GM23338 (cell line): ENCODE data around the gene FANCB. TPM values are rescaled to one million over a fixed set of nuclear protein-coding genes. Genes with fewer than 3 reads are reported as not detected.

Experiments used
- ATAC-seq: fragments of 200-7000 bp; cut with Tn5 transposase; 3 replicates; pipeline ENCODE4 v1.9.1; 2020
- DNase-seq: peaks from one replicate; pipeline ENCODE4 v3.0.0-alpha.2; 2015; ENCODE audit warnings: low spot score
- H2AFZ ChIP-seq: fragments of 200-600 bp; sonication (generic); 2 replicates; pipeline ENCODE4 v1.8.0; 2016; ENCODE audit warnings: antibody characterized with exemption, mild to moderate bottlenecking, moderate library complexity
- H3F3A ChIP-seq: fragments of 200-600 bp; sonication (generic); replicated peaks from 2 replicates; pipeline ENCODE4 v1.8.0; 2017; ENCODE audit warnings: antibody characterized with exemption, mixed run types, low read depth
- H3K27ac ChIP-seq: fragments of 200-600 bp; sonication (generic); 2 replicates; pipeline ENCODE4 v1.6.1; 2016; ENCODE audit warnings: low read depth
- H3K27me3 ChIP-seq: fragments of 200-600 bp; sonication (generic); 2 replicates; pipeline ENCODE4 v1.8.0; 2016; ENCODE audit warnings: mild to moderate bottlenecking, mixed run types, moderate library complexity; ENCODE audit not compliant: insufficient read depth
- H3K36me3 ChIP-seq: fragments of 200-600 bp; sonication (generic); 2 replicates; pipeline ENCODE4 v1.8.0; 2016; ENCODE audit warnings: mild to moderate bottlenecking; ENCODE audit not compliant: insufficient read depth
- H3K4me1 ChIP-seq: fragments of 200-600 bp; sonication (generic); 2 replicates; pipeline ENCODE4 v1.8.0; 2016; ENCODE audit warnings: mild to moderate bottlenecking, moderate library complexity; ENCODE audit not compliant: insufficient read depth
- H3K4me2 ChIP-seq: fragments of 200-600 bp; sonication (generic); 2 replicates; pipeline ENCODE4 v1.7.1; 2017; ENCODE audit warnings: mixed run types
- H3K4me3 ChIP-seq: fragments of 200-600 bp; sonication (generic); 2 replicates; pipeline ENCODE4 v1.6.1; 2016; ENCODE audit warnings: mixed run types
- H3K79me2 ChIP-seq: fragments of 200-600 bp; sonication (generic); replicated peaks from 2 replicates; pipeline ENCODE4 v1.8.0; 2017; ENCODE audit warnings: mild to moderate bottlenecking; ENCODE audit not compliant: insufficient read depth
- H3K9me2 ChIP-seq: fragments of 200-600 bp; sonication (generic); 2 replicates; pipeline ENCODE4 v1.8.0; 2017; ENCODE audit not compliant: insufficient read depth
- H4K20me1 ChIP-seq: fragments of 200-600 bp; sonication (generic); replicated peaks from 2 replicates; pipeline ENCODE4 v1.8.0; 2017; ENCODE audit warnings: mild to moderate bottlenecking; ENCODE audit not compliant: insufficient read depth
- H3K27ac Mint-ChIP-seq: 2 replicates; pipeline ENCODE4 v1.8.0; 2020; ENCODE audit warnings: inconsistent platforms, mild to moderate bottlenecking, moderate library complexity, mixed read lengths
- H3K27me3 Mint-ChIP-seq: 3 replicates; pipeline ENCODE4 v1.8.0; 2022; ENCODE audit warnings: low read depth, mild to moderate bottlenecking, moderate library complexity, mixed read lengths, inconsistent platforms; ENCODE audit not compliant: insufficient read depth, poor library complexity
- H3K36me3 Mint-ChIP-seq: 3 replicates; pipeline ENCODE4 v1.8.0; 2021; ENCODE audit warnings: low read depth, mild to moderate bottlenecking, inconsistent platforms, moderate library complexity, mixed read lengths
- H3K4me1 Mint-ChIP-seq: 3 replicates; pipeline ENCODE4 v1.8.0; 2020; ENCODE audit warnings: mild to moderate bottlenecking, inconsistent platforms, mixed read lengths
- H3K4me3 Mint-ChIP-seq: 3 replicates; pipeline ENCODE4 v1.8.0; 2021; ENCODE audit warnings: moderate library complexity, mild to moderate bottlenecking, inconsistent platforms, mixed read lengths
- H3K9me3 Mint-ChIP-seq: 3 replicates; pipeline ENCODE4 v1.8.0; 2020; ENCODE audit warnings: moderate library complexity, mild to moderate bottlenecking, inconsistent platforms, mixed read lengths
- CREB1 ChIP-seq: fragments of 250-450 bp; sonication (Bioruptor Pico); IDR thresholded peaks from 2 replicates; pipeline ENCODE4 v1.5.0; 2020; ENCODE audit warnings: low read depth, mild to moderate bottlenecking, moderate library complexity
- EZH2 ChIP-seq: fragments of 200-600 bp; sonication (generic); IDR thresholded peaks from one replicate; pipeline ENCODE4 v1.8.0; 2017; ENCODE audit warnings: antibody characterized with exemption, mild to moderate bottlenecking, low read depth; ENCODE audit not compliant: unreplicated experiment
- EZH2phosphoT487 ChIP-seq: fragments of 200-600 bp; sonication (generic); IDR thresholded peaks from one replicate; pipeline ENCODE4 v1.8.1; 2018; ENCODE audit warnings: antibody characterized with exemption; ENCODE audit not compliant: unreplicated experiment
- JUNB ChIP-seq: IDR thresholded peaks from one replicate; pipeline ENCODE4 v1.6.1; 2016; ENCODE audit warnings: antibody characterized with exemption; ENCODE audit not compliant: unreplicated experiment
- NANOG ChIP-seq: IDR thresholded peaks from 2 replicates; pipeline ENCODE4 v1.6.1; 2016; ENCODE audit warnings: antibody characterized with exemption, borderline replicate concordance
- POLR2AphosphoS5 ChIP-seq: IDR thresholded peaks from 2 replicates; pipeline ENCODE4 v1.6.1; 2016; ENCODE audit warnings: antibody characterized with exemption, low read depth
- REST ChIP-seq: IDR thresholded peaks from one replicate; pipeline ENCODE4 v1.6.1; 2018; ENCODE audit warnings: antibody characterized with exemption; ENCODE audit not compliant: unreplicated experiment
- STAT1 ChIP-seq: IDR thresholded peaks from one replicate; pipeline ENCODE4 v1.6.1; 2016; ENCODE audit warnings: antibody characterized with exemption; ENCODE audit not compliant: unreplicated experiment
- ZNF114 ChIP-seq: fragments of 250-450 bp; sonication (Bioruptor Pico); IDR thresholded peaks from 2 replicates; pipeline ENCODE4 v1.5.0; 2020; ENCODE audit warnings: mild to moderate bottlenecking, moderate library complexity
- ZNF331 ChIP-seq: fragments of 250-450 bp; sonication (Bioruptor Pico); IDR thresholded peaks from 2 replicates; pipeline ENCODE4 v1.5.0; 2020; ENCODE audit warnings: low read depth, mild to moderate bottlenecking, moderate library complexity
- polyA plus RNA-seq: library from polyadenylated mRNA; unstranded; fragments of >200 nt; fragmentation: Nextera tagmentation; extraction: Ambion mirVana; gene quantifications from 2 replicates; pipeline ENCODE4 v1.2.1, GENCODE V29; 2016
- total RNA-seq: library from RNA; depleted of rRNA; stranded (reverse); fragments of >200 nt; shearing (Covaris generic); gene quantifications from 2 replicates; pipeline ENCODE4 v1.2.3, GENCODE V29; 2014
- TF ChIP-seq, protein P1 (sequence below): fragments of 250-450 bp; sonication (Bioruptor Pico); IDR thresholded peaks from 2 replicates; pipeline ENCODE4 v1.5.0; 2020; ENCODE audit warnings: mild to moderate bottlenecking, moderate library complexity
- TF ChIP-seq, protein P2 (sequence below), 2 experiments: fragments of 200-600 bp in 1 of 2; sonication (generic) in 1 of 2; conservative IDR thresholded peaks; 2 replicates each; pipeline versions ENCODE4 v1.5.1 to v1.6.1; 2016 to 2017; ENCODE audit warnings: antibody characterized with exemption in 2 of 2, low read depth in 2 of 2, mild to moderate bottlenecking in 2 of 2, moderate library complexity in 1 of 2
- TF ChIP-seq, protein P3 (sequence below): IDR thresholded peaks from 2 replicates; pipeline ENCODE4 v1.6.1; 2016; ENCODE audit warnings: antibody characterized with exemption

The FANCB gene
- total and polyA plus RNA-seq, 2 experiments from 2014 or later, result 16.2 to 16.8 TPM

DNA sequence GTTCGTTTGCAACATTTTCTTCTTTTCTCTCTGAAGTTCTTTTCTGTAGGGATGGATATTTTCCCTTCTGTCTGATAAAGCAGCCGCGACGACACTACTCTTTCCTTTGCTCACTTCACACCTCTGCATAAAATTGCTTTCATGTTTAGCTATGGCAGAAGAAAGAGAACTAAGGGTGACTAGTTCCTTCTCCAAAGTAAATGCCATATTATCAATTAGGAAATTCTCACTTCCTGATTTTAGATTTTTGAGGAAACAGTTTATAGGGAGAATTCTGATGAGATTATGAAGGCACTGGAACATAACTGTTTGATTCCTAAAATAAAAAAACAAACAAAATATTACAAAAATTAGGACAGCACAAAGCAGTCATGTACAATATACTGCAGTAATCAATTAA is 29.2 kb downstream of the FANCB start:
- Mint-ChIP-seq H3K4me3 (no peak overlapping the region), H3K27ac (no peak overlapping the region), H3K27me3 (peaks cover under 1% of the 10 kb centered on the region), H3K9me3 (no peaks in the 10 kb centered on the region), H3K4me1 (peaks cover under 1% of the 10 kb centered on the region; the same call in 1 of the 3 replicates), H3K36me3 (peaks cover 2% of the 10 kb centered on the region; the same call in 2 of the 3 replicates)
- Histone ChIP-seq H3K4me1 (no peaks in the 10 kb centered on the region), H3K27ac (no peak overlapping the region), H2AFZ (no peak overlapping the region), H3K36me3 (no peaks in the 10 kb centered on the region), H3K27me3 (no peaks in the 10 kb centered on the region), H3K4me2 (no peak overlapping the region), H3K9me2 (no peaks in the 10 kb centered on the region), H4K20me1 (no peaks in the 10 kb centered on the region), H3K79me2 (no peaks in the 10 kb centered on the region), H3K4me3 (no peak overlapping the region), H3F3A (no peaks in the 10 kb centered on the region)
- no peak for ATAC-seq
- TF ChIP-seq CREB1 (no peak), JUNB (no peak), NANOG (no peak), ZNF114 (CRISPR knock-in tag) (no peak), ZNF331 (CRISPR knock-in tag) (no peak), EZH2 (no peak), EZH2phosphoT487 (no peak), POLR2AphosphoS5 (no peak), STAT1 (no peak), REST (no peak)
- TF ChIP-seq, protein P1, sequence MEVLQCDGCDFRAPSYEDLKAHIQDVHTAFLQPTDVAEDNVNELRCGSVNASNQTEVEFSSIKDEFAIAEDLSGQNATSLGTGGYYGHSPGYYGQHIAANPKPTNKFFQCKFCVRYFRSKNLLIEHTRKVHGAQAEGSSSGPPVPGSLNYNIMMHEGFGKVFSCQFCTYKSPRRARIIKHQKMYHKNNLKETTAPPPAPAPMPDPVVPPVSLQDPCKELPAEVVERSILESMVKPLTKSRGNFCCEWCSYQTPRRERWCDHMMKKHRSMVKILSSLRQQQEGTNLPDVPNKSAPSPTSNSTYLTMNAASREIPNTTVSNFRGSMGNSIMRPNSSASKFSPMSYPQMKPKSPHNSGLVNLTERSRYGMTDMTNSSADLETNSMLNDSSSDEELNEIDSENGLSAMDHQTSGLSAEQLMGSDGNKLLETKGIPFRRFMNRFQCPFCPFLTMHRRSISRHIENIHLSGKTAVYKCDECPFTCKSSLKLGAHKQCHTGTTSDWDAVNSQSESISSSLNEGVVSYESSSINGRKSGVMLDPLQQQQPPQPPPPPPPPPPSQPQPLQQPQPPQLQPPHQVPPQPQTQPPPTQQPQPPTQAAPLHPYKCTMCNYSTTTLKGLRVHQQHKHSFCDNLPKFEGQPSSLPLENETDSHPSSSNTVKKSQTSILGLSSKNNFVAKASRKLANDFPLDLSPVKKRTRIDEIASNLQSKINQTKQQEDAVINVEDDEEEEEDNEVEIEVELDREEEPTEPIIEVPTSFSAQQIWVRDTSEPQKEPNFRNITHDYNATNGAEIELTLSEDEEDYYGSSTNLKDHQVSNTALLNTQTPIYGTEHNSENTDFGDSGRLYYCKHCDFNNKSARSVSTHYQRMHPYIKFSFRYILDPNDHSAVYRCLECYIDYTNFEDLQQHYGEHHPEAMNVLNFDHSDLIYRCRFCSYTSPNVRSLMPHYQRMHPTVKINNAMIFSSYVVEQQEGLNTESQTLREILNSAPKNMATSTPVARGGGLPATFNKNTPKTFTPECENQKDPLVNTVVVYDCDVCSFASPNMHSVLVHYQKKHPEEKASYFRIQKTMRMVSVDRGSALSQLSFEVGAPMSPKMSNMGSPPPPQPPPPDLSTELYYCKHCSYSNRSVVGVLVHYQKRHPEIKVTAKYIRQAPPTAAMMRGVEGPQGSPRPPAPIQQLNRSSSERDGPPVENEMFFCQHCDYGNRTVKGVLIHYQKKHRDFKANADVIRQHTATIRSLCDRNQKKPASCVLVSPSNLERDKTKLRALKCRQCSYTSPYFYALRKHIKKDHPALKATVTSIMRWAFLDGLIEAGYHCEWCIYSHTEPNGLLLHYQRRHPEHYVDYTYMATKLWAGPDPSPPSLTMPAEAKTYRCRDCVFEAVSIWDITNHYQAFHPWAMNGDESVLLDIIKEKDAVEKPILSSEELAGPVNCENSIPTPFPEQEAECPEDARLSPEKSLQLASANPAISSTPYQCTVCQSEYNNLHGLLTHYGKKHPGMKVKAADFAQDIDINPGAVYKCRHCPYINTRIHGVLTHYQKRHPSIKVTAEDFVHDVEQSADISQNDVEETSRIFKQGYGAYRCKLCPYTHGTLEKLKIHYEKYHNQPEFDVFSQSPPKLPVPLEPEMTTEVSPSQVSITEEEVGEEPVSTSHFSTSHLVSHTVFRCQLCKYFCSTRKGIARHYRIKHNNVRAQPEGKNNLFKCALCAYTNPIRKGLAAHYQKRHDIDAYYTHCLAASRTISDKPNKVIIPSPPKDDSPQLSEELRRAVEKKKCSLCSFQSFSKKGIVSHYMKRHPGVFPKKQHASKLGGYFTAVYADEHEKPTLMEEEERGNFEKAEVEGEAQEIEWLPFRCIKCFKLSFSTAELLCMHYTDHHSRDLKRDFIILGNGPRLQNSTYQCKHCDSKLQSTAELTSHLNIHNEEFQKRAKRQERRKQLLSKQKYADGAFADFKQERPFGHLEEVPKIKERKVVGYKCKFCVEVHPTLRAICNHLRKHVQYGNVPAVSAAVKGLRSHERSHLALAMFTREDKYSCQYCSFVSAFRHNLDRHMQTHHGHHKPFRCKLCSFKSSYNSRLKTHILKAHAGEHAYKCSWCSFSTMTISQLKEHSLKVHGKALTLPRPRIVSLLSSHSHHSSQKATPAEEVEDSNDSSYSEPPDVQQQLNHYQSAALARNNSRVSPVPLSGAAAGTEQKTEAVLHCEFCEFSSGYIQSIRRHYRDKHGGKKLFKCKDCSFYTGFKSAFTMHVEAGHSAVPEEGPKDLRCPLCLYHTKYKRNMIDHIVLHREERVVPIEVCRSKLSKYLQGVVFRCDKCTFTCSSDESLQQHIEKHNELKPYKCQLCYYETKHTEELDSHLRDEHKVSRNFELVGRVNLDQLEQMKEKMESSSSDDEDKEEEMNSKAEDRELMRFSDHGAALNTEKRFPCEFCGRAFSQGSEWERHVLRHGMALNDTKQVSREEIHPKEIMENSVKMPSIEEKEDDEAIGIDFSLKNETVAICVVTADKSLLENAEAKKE, result no peak
- TF ChIP-seq, protein P2, sequence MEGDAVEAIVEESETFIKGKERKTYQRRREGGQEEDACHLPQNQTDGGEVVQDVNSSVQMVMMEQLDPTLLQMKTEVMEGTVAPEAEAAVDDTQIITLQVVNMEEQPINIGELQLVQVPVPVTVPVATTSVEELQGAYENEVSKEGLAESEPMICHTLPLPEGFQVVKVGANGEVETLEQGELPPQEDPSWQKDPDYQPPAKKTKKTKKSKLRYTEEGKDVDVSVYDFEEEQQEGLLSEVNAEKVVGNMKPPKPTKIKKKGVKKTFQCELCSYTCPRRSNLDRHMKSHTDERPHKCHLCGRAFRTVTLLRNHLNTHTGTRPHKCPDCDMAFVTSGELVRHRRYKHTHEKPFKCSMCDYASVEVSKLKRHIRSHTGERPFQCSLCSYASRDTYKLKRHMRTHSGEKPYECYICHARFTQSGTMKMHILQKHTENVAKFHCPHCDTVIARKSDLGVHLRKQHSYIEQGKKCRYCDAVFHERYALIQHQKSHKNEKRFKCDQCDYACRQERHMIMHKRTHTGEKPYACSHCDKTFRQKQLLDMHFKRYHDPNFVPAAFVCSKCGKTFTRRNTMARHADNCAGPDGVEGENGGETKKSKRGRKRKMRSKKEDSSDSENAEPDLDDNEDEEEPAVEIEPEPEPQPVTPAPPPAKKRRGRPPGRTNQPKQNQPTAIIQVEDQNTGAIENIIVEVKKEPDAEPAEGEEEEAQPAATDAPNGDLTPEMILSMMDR (conservative IDR thresholded peaks at IDR 0.05; ENCODE audit: low read depth in 2 of 2), result no peak
- TF ChIP-seq, protein P3, sequence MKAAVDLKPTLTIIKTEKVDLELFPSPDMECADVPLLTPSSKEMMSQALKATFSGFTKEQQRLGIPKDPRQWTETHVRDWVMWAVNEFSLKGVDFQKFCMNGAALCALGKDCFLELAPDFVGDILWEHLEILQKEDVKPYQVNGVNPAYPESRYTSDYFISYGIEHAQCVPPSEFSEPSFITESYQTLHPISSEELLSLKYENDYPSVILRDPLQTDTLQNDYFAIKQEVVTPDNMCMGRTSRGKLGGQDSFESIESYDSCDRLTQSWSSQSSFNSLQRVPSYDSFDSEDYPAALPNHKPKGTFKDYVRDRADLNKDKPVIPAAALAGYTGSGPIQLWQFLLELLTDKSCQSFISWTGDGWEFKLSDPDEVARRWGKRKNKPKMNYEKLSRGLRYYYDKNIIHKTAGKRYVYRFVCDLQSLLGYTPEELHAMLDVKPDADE, result no peak
- no peak for DNase-seq
